ENCODE results near the gene NRG3. TPM values are rescaled to one million over a fixed set of nuclear protein-coding genes. Genes with fewer than 3 reads are reported as not detected.

NRG3 gene
- total RNA-seq, 1 experiment from 2014 or later = not detected

DNA sequence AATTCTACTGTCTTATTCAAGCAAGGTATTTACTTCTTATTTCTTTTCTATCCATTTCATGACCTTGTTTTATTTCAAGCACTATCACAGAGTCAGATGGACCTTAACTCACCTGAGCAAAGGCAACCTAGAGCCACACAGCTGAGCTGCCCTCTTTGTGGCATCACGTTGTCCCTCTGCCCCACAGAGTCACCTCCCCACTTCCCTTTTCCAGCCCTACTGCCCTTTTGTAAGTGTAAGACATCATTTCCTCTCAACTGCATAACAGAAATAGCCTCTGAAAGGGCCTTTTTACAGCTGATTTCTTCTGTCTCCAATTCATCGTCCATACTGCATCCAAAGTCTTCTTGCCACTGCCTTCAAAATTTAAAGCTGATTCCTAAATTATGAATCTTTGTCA is 946.0 kb downstream of the NRG3 start:
- Histone ChIP-seq H3K79me2 (ENCODE audit: insufficient read depth, low read length) (no peaks in the 10 kb centered on the region), H2AFZ (ENCODE audit: low read depth, low read length, poor library complexity, severe bottlenecking) (no peak overlapping the region), H3K36me3 (ENCODE audit: control insufficient read depth in 1 of 2, insufficient read depth in 2 of 2, low read length in 2 of 2) (no peaks in the 10 kb centered on the region), H3K4me2 (ENCODE audit: low read length) (no peak overlapping the region), H3K9ac (ENCODE audit: low read length) (no peak overlapping the region), H4K20me1 (ENCODE audit: insufficient read depth) (no peaks in the 10 kb centered on the region), H3K27ac (ENCODE audit: low read depth, low read length) (no peak overlapping the region), H3K27me3 (ENCODE audit: insufficient read depth, low read length) (no peaks in the 10 kb centered on the region), H3K4me1 (ENCODE audit: control insufficient read depth in 1 of 2, insufficient read depth in 2 of 2, low read length in 2 of 2) (no peaks in the 10 kb centered on the region), H3K4me3 (replicated peaks in 1 of 2; ENCODE audit: low read depth in 1 of 2, low read length in 2 of 2) (no peak overlapping the region), H3K9me2 (ENCODE audit: insufficient read depth) (no peaks in the 10 kb centered on the region), H3K9me3 (ENCODE audit: control insufficient read depth in 1 of 2, insufficient read depth in 1 of 2, low read depth in 1 of 2, low read length in 2 of 2) (peaks cover 0 to 17% of the 10 kb centered on the region in 2 experiments; a peak in 2 of 4 replicates)
- ATAC-seq = no peak
- no peak for DNase-seq (ENCODE audit: low read depth, low spot score)
- CTCF ChIA-PET = no interaction called here
- POLR2A ChIA-PET = no interaction called here
- BruUV-seq (replicated peaks) = no TSS peak
- TF ChIP-seq, protein P1, sequence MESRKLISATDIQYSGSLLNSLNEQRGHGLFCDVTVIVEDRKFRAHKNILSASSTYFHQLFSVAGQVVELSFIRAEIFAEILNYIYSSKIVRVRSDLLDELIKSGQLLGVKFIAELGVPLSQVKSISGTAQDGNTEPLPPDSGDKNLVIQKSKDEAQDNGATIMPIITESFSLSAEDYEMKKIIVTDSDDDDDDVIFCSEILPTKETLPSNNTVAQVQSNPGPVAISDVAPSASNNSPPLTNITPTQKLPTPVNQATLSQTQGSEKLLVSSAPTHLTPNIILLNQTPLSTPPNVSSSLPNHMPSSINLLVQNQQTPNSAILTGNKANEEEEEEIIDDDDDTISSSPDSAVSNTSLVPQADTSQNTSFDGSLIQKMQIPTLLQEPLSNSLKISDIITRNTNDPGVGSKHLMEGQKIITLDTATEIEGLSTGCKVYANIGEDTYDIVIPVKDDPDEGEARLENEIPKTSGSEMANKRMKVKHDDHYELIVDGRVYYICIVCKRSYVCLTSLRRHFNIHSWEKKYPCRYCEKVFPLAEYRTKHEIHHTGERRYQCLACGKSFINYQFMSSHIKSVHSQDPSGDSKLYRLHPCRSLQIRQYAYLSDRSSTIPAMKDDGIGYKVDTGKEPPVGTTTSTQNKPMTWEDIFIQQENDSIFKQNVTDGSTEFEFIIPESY (IDR thresholded peaks at IDR 0.05; ENCODE audit: extremely low read depth, insufficient replicate concordance, low read length) = no peak
- TF ChIP-seq JUND (IDR thresholded peaks at IDR 0.05) (no peak), ZFX (IDR thresholded peaks at IDR 0.05) (no peak), EZH2 (IDR thresholded peaks at IDR 0.05) (no peak), EZH2phosphoT487 (IDR thresholded peaks at IDR 0.05; ENCODE audit: borderline replicate concordance) (no peak)
- RAD21 ChIA-PET (ENCODE audit: low non-redundant PET in 1 of 2, low total read pairs in 2 of 2, uncharacterized antibody in 2 of 2, unreplicated experiment in 2 of 2) = no interaction called here
- intact Hi-C loops (cut with micrococcal nuclease) = no loop called here

DNA sequence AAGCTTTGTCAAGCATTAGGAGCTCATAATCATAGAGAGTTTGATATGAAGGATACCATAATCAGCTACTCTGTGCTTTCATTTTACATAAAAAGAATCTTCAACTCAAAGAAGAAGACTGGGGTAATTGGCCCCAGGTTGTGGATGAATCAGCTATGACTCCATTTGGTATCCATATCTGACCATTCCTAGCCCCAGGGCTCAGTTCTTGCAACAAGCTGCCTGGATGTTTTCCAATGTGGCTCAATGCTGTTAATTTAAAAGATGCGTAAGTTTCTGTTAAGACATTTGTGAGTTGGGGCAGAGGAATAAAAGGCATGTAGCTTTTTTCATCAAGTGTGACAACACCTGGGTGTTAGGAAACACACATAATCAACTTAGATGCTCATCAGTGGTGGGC is 951.1 kb downstream of the NRG3 start:
- ChIA-PET RAD21 (ENCODE audit: low non-redundant PET in 1 of 2, low total read pairs in 2 of 2, uncharacterized antibody in 2 of 2, unreplicated experiment in 2 of 2) (no interaction called here), CTCF (no interaction called here), POLR2A (no interaction called here)
- H3K4me2 ChIP-seq (ENCODE audit: low read length) = no peak overlapping the region
- no peaks in the 10 kb centered on the region for H3K79me2 ChIP-seq (ENCODE audit: insufficient read depth, low read length)
- H3K4me1 ChIP-seq (ENCODE audit: control insufficient read depth in 1 of 2, insufficient read depth in 2 of 2, low read length in 2 of 2) = no peaks in the 10 kb centered on the region
- H3K9me3 ChIP-seq (ENCODE audit: control insufficient read depth in 1 of 2, insufficient read depth in 1 of 2, low read depth in 1 of 2, low read length in 2 of 2) = peaks cover 6 to 13% of the 10 kb centered on the region in 2 experiments; a peak in 2 of 4 replicates
- ATAC-seq (no peak), DNase-seq (ENCODE audit: low read depth, low spot score) (no peak)
- no peak for TF ChIP-seq RAD21 (IDR thresholded peaks at IDR 0.05; ENCODE audit: low read depth)
- TF ChIP-seq FOSL1 (IDR thresholded peaks at IDR 0.05; ENCODE audit: low read depth) = no peak
- no peak for TF ChIP-seq ZNF274 (IDR thresholded peaks at IDR 0.05; ENCODE audit: low read depth, low read length)
- no peak for TF ChIP-seq POLR2A (IDR thresholded peaks at IDR 0.05; ENCODE audit: borderline replicate concordance, extremely low read depth, insufficient read depth, insufficient read length)
- no peak for TF ChIP-seq CEBPB (IDR thresholded peaks at IDR 0.05; ENCODE audit: low read depth)
- TF ChIP-seq, protein P2, sequence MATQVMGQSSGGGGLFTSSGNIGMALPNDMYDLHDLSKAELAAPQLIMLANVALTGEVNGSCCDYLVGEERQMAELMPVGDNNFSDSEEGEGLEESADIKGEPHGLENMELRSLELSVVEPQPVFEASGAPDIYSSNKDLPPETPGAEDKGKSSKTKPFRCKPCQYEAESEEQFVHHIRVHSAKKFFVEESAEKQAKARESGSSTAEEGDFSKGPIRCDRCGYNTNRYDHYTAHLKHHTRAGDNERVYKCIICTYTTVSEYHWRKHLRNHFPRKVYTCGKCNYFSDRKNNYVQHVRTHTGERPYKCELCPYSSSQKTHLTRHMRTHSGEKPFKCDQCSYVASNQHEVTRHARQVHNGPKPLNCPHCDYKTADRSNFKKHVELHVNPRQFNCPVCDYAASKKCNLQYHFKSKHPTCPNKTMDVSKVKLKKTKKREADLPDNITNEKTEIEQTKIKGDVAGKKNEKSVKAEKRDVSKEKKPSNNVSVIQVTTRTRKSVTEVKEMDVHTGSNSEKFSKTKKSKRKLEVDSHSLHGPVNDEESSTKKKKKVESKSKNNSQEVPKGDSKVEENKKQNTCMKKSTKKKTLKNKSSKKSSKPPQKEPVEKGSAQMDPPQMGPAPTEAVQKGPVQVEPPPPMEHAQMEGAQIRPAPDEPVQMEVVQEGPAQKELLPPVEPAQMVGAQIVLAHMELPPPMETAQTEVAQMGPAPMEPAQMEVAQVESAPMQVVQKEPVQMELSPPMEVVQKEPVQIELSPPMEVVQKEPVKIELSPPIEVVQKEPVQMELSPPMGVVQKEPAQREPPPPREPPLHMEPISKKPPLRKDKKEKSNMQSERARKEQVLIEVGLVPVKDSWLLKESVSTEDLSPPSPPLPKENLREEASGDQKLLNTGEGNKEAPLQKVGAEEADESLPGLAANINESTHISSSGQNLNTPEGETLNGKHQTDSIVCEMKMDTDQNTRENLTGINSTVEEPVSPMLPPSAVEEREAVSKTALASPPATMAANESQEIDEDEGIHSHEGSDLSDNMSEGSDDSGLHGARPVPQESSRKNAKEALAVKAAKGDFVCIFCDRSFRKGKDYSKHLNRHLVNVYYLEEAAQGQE (IDR thresholded peaks at IDR 0.05; ENCODE audit: low read depth) = no peak
- no peak for TF ChIP-seq YY1 (IDR thresholded peaks at IDR 0.05; ENCODE audit: extremely low read depth, insufficient replicate concordance, low read depth, low read length)
- TF ChIP-seq, protein P1 (IDR thresholded peaks at IDR 0.05; ENCODE audit: extremely low read depth, insufficient replicate concordance, low read length) = no peak
- no peak for TF ChIP-seq EZH2phosphoT487 (IDR thresholded peaks at IDR 0.05; ENCODE audit: borderline replicate concordance)
- TF ChIP-seq SIN3A (IDR thresholded peaks at IDR 0.05; ENCODE audit: low read depth) = no peak
- no peak for TF ChIP-seq TCF7L2 (IDR thresholded peaks at IDR 0.05; ENCODE audit: borderline replicate concordance, extremely low read depth, insufficient read depth, insufficient read length)
- H4K20me1 ChIP-seq (ENCODE audit: insufficient read depth) = no peaks in the 10 kb centered on the region
- intact Hi-C loops (cut with micrococcal nuclease) = no loop called here
- H3K9ac ChIP-seq (ENCODE audit: low read length) = no peak overlapping the region
- H3K9me2 ChIP-seq (ENCODE audit: insufficient read depth) = no peaks in the 10 kb centered on the region
- no peaks in the 10 kb centered on the region for H3K27me3 ChIP-seq (ENCODE audit: insufficient read depth, low read length)
- no peak overlapping the region for H3K4me3 ChIP-seq (replicated peaks in 1 of 2; ENCODE audit: low read depth in 1 of 2, low read length in 2 of 2)
- no peak overlapping the region for H3K27ac ChIP-seq (ENCODE audit: low read depth, low read length)
- H2AFZ ChIP-seq (ENCODE audit: low read depth, low read length, poor library complexity, severe bottlenecking) = no peak overlapping the region
- H3K36me3 ChIP-seq (ENCODE audit: control insufficient read depth in 1 of 2, insufficient read depth in 2 of 2, low read length in 2 of 2) = no peaks in the 10 kb centered on the region
- BruUV-seq (replicated peaks) = no TSS peak
